ENCODE results near the gene RYR2.

RYR2 gene

GRCh38 chr1:237303929-237304328, 261.9 kb downstream of the RYR2 start:
- no peak overlapping the region for H3K27ac Mint-ChIP-seq
- peaks cover 0 to 8% of the 10 kb centered on the region in 2 donors for H3K4me1 Mint-ChIP-seq (ENCODE audit: low read depth in 2 of 2)
- H3K36me3 Mint-ChIP-seq (ENCODE audit: insufficient read depth), result no peaks in the 10 kb centered on the region
- no peak overlapping the region for H3K4me3 Mint-ChIP-seq
- H3K9me3 Mint-ChIP-seq, result no peaks in the 10 kb centered on the region
- ATAC-seq (replicated peaks) (no peak), DNase-seq (no peak)
- H3K27me3 Mint-ChIP-seq, result no peaks in the 10 kb centered on the region

- Mint-ChIP-seq H3K4me1 (ENCODE audit: low read depth in 2 of 2) (peaks cover 0 to 8% of the 10 kb centered on the region in 2 donors), H3K27me3 (no peaks in the 10 kb centered on the region), H3K36me3 (ENCODE audit: insufficient read depth) (no peaks in the 10 kb centered on the region), H3K27ac (peak overlapping the region in 1 of 2 donors; percentile 60), H3K9me3 (no peaks in the 10 kb centered on the region), H3K4me3 (no peak overlapping the region)
- DNase-seq (no peak), ATAC-seq (replicated peaks) (no peak)
Observed at GRCh38 chr1:237306726-237307125, 264.7 kb downstream of the RYR2 start.

GRCh38 chr1:237309595-237310118, 267.7 kb downstream of the RYR2 start:
- Mint-ChIP-seq H3K4me1 (ENCODE audit: low read depth in 2 of 2) (peaks cover 0 to 8% of the 10 kb centered on the region in 2 donors), H3K27me3 (peaks cover 0 to 8% of the 10 kb centered on the region in 2 donors), H3K9me3 (peaks cover 0 to 2% of the 10 kb centered on the region in 2 donors), H3K36me3 (ENCODE audit: insufficient read depth) (no peaks in the 10 kb centered on the region), H3K4me3 (no peak overlapping the region), H3K27ac (no peak overlapping the region)
- ATAC-seq (replicated peaks), result no peak
- DNase-seq, result no peak

GRCh38 chr1:237316352-237316751, 274.4 kb downstream of the RYR2 start:
- H3K4me3 Mint-ChIP-seq, result no peak overlapping the region
- H3K27ac Mint-ChIP-seq, result no peak overlapping the region
- no peaks in the 10 kb centered on the region for H3K36me3 Mint-ChIP-seq (ENCODE audit: insufficient read depth)
- H3K4me1 Mint-ChIP-seq (ENCODE audit: low read depth in 2 of 2), result no peaks in the 10 kb centered on the region
- DNase-seq (no peak), ATAC-seq (replicated peaks) (no peak)
- peaks cover 0 to 2% of the 10 kb centered on the region in 2 donors for H3K9me3 Mint-ChIP-seq
- peaks cover 0 to 10% of the 10 kb centered on the region in 2 donors for H3K27me3 Mint-ChIP-seq

- Mint-ChIP-seq H3K4me3 (no peak overlapping the region), H3K9me3 (no peaks in the 10 kb centered on the region), H3K4me1 (ENCODE audit: low read depth in 2 of 2) (no peaks in the 10 kb centered on the region), H3K36me3 (ENCODE audit: insufficient read depth) (no peaks in the 10 kb centered on the region), H3K27me3 (peaks cover 0 to 6% of the 10 kb centered on the region in 2 donors), H3K27ac (no peak overlapping the region)
- ATAC-seq (replicated peaks) (no peak), DNase-seq (no peak)
Observed at GRCh38 chr1:237318748-237319147, 276.8 kb downstream of the RYR2 start.

GRCh38 chr1:237320890-237321289, 278.9 kb downstream of the RYR2 start:
- ATAC-seq (replicated peaks) (no peak), DNase-seq (no peak)
- Mint-ChIP-seq H3K27ac (no peak overlapping the region), H3K4me1 (ENCODE audit: low read depth in 2 of 2) (no peaks in the 10 kb centered on the region), H3K9me3 (no peaks in the 10 kb centered on the region), H3K4me3 (no peak overlapping the region), H3K36me3 (ENCODE audit: insufficient read depth) (no peaks in the 10 kb centered on the region), H3K27me3 (peaks cover 6 to 12% of the 10 kb centered on the region in 2 donors)

- DNase-seq, result no peak
- H3K4me3 Mint-ChIP-seq, result no peak overlapping the region
- no peaks in the 10 kb centered on the region for H3K9me3 Mint-ChIP-seq
- peaks cover 6 to 18% of the 10 kb centered on the region in 2 donors for H3K27me3 Mint-ChIP-seq
- H3K27ac Mint-ChIP-seq, result no peak overlapping the region
- H3K4me1 Mint-ChIP-seq (ENCODE audit: low read depth in 2 of 2), result no peaks in the 10 kb centered on the region
- ATAC-seq (replicated peaks), result no peak
- no peaks in the 10 kb centered on the region for H3K36me3 Mint-ChIP-seq (ENCODE audit: insufficient read depth)
Observed at GRCh38 chr1:237324226-237324625, 282.2 kb downstream of the RYR2 start.

GRCh38 chr1:237327061-237327460, 285.1 kb downstream of the RYR2 start:
- H3K36me3 Mint-ChIP-seq (ENCODE audit: insufficient read depth), result no peaks in the 10 kb centered on the region
- no peak for DNase-seq
- no peak for ATAC-seq (replicated peaks)

GRCh38 chr1:237340892-237341291, 298.9 kb downstream of the RYR2 start:
- H3K27me3 Mint-ChIP-seq, result peaks cover 8 to 30% of the 10 kb centered on the region in 2 donors
- no peak for ATAC-seq (replicated peaks)
- no peak overlapping the region for H3K27ac Mint-ChIP-seq
- H3K9me3 Mint-ChIP-seq, result no peaks in the 10 kb centered on the region
- no peak overlapping the region for H3K4me3 Mint-ChIP-seq
- no peak for DNase-seq
- H3K4me1 Mint-ChIP-seq (ENCODE audit: low read depth in 2 of 2), result no peaks in the 10 kb centered on the region
- H3K36me3 Mint-ChIP-seq (ENCODE audit: insufficient read depth), result peaks cover 2% of the 10 kb centered on the region

More at GRCh38 chr1:237327061-237327460, 285.1 kb downstream of the RYR2 start:
- Mint-ChIP-seq H3K4me1 (ENCODE audit: low read depth in 2 of 2) (no peaks in the 10 kb centered on the region), H3K27me3 (peaks cover 6 to 12% of the 10 kb centered on the region in 2 donors), H3K4me3 (no peak overlapping the region), H3K9me3 (no peaks in the 10 kb centered on the region), H3K27ac (no peak overlapping the region)

- H3K27ac Mint-ChIP-seq, result no peak overlapping the region
- DNase-seq, result no peak
- no peaks in the 10 kb centered on the region for H3K9me3 Mint-ChIP-seq
- no peak overlapping the region for H3K4me3 Mint-ChIP-seq
- ATAC-seq (replicated peaks), result no peak
- H3K36me3 Mint-ChIP-seq (ENCODE audit: insufficient read depth), result peaks cover 2% of the 10 kb centered on the region
- H3K4me1 Mint-ChIP-seq (ENCODE audit: low read depth in 2 of 2), result no peaks in the 10 kb centered on the region
- H3K27me3 Mint-ChIP-seq, result peaks cover 8 to 32% of the 10 kb centered on the region in 2 donors
Observed at GRCh38 chr1:237341391-237341790, 299.4 kb downstream of the RYR2 start.

- no peak for ATAC-seq (replicated peaks)
- Mint-ChIP-seq H3K4me3 (no peak overlapping the region), H3K27ac (no peak overlapping the region), H3K4me1 (ENCODE audit: low read depth in 2 of 2) (no peaks in the 10 kb centered on the region), H3K9me3 (no peaks in the 10 kb centered on the region), H3K27me3 (peaks cover 15 to 34% of the 10 kb centered on the region in 2 donors), H3K36me3 (ENCODE audit: insufficient read depth) (peaks cover 2% of the 10 kb centered on the region)
- DNase-seq, result no peak
Observed at GRCh38 chr1:237342730-237343129, 300.7 kb downstream of the RYR2 start.

GRCh38 chr1:237352747-237353146, 310.8 kb downstream of the RYR2 start:
- peaks cover 0 to 15% of the 10 kb centered on the region in 2 donors for H3K27me3 Mint-ChIP-seq

GRCh38 chr1:237353918-237354317, 311.9 kb downstream of the RYR2 start:
- no peak for DNase-seq
- Mint-ChIP-seq H3K36me3 (ENCODE audit: insufficient read depth) (no peaks in the 10 kb centered on the region), H3K9me3 (no peaks in the 10 kb centered on the region), H3K27me3 (peaks cover 0 to 7% of the 10 kb centered on the region in 2 donors), H3K27ac (no peak overlapping the region), H3K4me1 (ENCODE audit: low read depth in 2 of 2) (no peaks in the 10 kb centered on the region), H3K4me3 (no peak overlapping the region)
- ATAC-seq (replicated peaks), result no peak

More at GRCh38 chr1:237352747-237353146, 310.8 kb downstream of the RYR2 start:
- Mint-ChIP-seq H3K4me3 (no peak overlapping the region), H3K9me3 (no peaks in the 10 kb centered on the region), H3K36me3 (ENCODE audit: insufficient read depth) (no peaks in the 10 kb centered on the region), H3K4me1 (ENCODE audit: low read depth in 2 of 2) (no peaks in the 10 kb centered on the region), H3K27ac (no peak overlapping the region)
- no peak for ATAC-seq (replicated peaks)
- no peak for DNase-seq

- peaks cover 0 to 7% of the 10 kb centered on the region in 2 donors for H3K27me3 Mint-ChIP-seq
- no peak overlapping the region for H3K4me3 Mint-ChIP-seq
Observed at GRCh38 chr1:237355022-237355421, 313.0 kb downstream of the RYR2 start.

More at GRCh38 chr1:237355022-237355421, 313.0 kb downstream of the RYR2 start:
- ATAC-seq (replicated peaks) (no peak), DNase-seq (no peak)
- Mint-ChIP-seq H3K27ac (no peak overlapping the region), H3K36me3 (ENCODE audit: insufficient read depth) (no peaks in the 10 kb centered on the region), H3K9me3 (no peaks in the 10 kb centered on the region), H3K4me1 (ENCODE audit: low read depth in 2 of 2) (no peaks in the 10 kb centered on the region)
